ENCODE results near the gene TRABD2B.

Gene TRABD2B

GRCh38 chr1:47824716-47825115 lies 172.5 kb downstream of the TRABD2B start:
- Histone ChIP-seq H2AFZ (ENCODE audit: low read depth, low read length) (no peak overlapping the region), H3K36me3 (ENCODE audit: insufficient read depth, low read length) (no peaks in the 10 kb centered on the region), H3K4me1 (ENCODE audit: insufficient read depth, low read length) (no peaks in the 10 kb centered on the region), H3K27me3 (ENCODE audit: insufficient read depth, low read length) (peaks cover 9% of the 10 kb centered on the region), H3K9me3 (ENCODE audit: low read length) (no peaks in the 10 kb centered on the region), H3K4me3 (ENCODE audit: low read length) (no peak overlapping the region)

- H3K36me3 ChIP-seq (ENCODE audit: insufficient read depth, low read length), result no peaks in the 10 kb centered on the region
- H2AFZ ChIP-seq (ENCODE audit: low read depth, low read length), result no peak overlapping the region
- H3K4me1 ChIP-seq (ENCODE audit: insufficient read depth, low read length), result no peaks in the 10 kb centered on the region
- H3K4me3 ChIP-seq (ENCODE audit: low read length), result no peak overlapping the region
- H3K9me3 ChIP-seq (ENCODE audit: low read length), result no peaks in the 10 kb centered on the region
- peaks cover 11% of the 10 kb centered on the region for H3K27me3 ChIP-seq (ENCODE audit: insufficient read depth, low read length)
These were observed 172.9 kb downstream of the TRABD2B start for GRCh38 chr1:47824297-47824696.

- Histone ChIP-seq H3K4me3 (ENCODE audit: low read length) (no peak overlapping the region), H2AFZ (ENCODE audit: low read depth, low read length) (no peak overlapping the region), H3K4me1 (ENCODE audit: insufficient read depth, low read length) (no peaks in the 10 kb centered on the region), H3K9me3 (ENCODE audit: low read length) (no peaks in the 10 kb centered on the region), H3K36me3 (ENCODE audit: insufficient read depth, low read length) (no peaks in the 10 kb centered on the region), H3K27me3 (ENCODE audit: insufficient read depth, low read length) (peaks cover 11% of the 10 kb centered on the region)
These were observed 174.0 kb downstream of the TRABD2B start for GRCh38 chr1:47823040-47823808.

- no peak overlapping the region for H2AFZ ChIP-seq (ENCODE audit: low read depth, low read length)
- no peaks in the 10 kb centered on the region for H3K9me3 ChIP-seq (ENCODE audit: low read length)
- H3K4me1 ChIP-seq (ENCODE audit: insufficient read depth, low read length), result no peaks in the 10 kb centered on the region
- peaks cover 11% of the 10 kb centered on the region for H3K27me3 ChIP-seq (ENCODE audit: insufficient read depth, low read length)
- H3K4me3 ChIP-seq (ENCODE audit: low read length), result no peak overlapping the region
- H3K36me3 ChIP-seq (ENCODE audit: insufficient read depth, low read length), result no peaks in the 10 kb centered on the region
These were observed 175.4 kb downstream of the TRABD2B start for GRCh38 chr1:47821760-47822159.

- H3K27me3 ChIP-seq (ENCODE audit: insufficient read depth, low read length), result peaks cover 8% of the 10 kb centered on the region
- H3K36me3 ChIP-seq (ENCODE audit: insufficient read depth, low read length), result no peaks in the 10 kb centered on the region
- no peaks in the 10 kb centered on the region for H3K4me1 ChIP-seq (ENCODE audit: insufficient read depth, low read length)
- H3K4me3 ChIP-seq (ENCODE audit: low read length), result no peak overlapping the region
- H2AFZ ChIP-seq (ENCODE audit: low read depth, low read length), result no peak overlapping the region
- H3K9me3 ChIP-seq (ENCODE audit: low read length), result no peaks in the 10 kb centered on the region
These were observed 177.7 kb downstream of the TRABD2B start for GRCh38 chr1:47819574-47819888.

- no peaks in the 10 kb centered on the region for H3K9me3 ChIP-seq (ENCODE audit: low read length)
- no peak overlapping the region for H2AFZ ChIP-seq (ENCODE audit: low read depth, low read length)
- H3K4me1 ChIP-seq (ENCODE audit: insufficient read depth, low read length), result no peaks in the 10 kb centered on the region
- H3K4me3 ChIP-seq (ENCODE audit: low read length), result no peak overlapping the region
- peaks cover 8% of the 10 kb centered on the region for H3K27me3 ChIP-seq (ENCODE audit: insufficient read depth, low read length)
- no peaks in the 10 kb centered on the region for H3K36me3 ChIP-seq (ENCODE audit: insufficient read depth, low read length)
These were observed 178.3 kb downstream of the TRABD2B start for GRCh38 chr1:47818682-47819573.

GRCh38 chr1:47817861-47818260 lies 179.3 kb downstream of the TRABD2B start:
- Histone ChIP-seq H3K27me3 (ENCODE audit: insufficient read depth, low read length) (peaks cover 8% of the 10 kb centered on the region), H3K9me3 (ENCODE audit: low read length) (no peaks in the 10 kb centered on the region), H3K4me1 (ENCODE audit: insufficient read depth, low read length) (peaks cover 5% of the 10 kb centered on the region), H3K36me3 (ENCODE audit: insufficient read depth, low read length) (no peaks in the 10 kb centered on the region), H3K4me3 (ENCODE audit: low read length) (no peak overlapping the region), H2AFZ (ENCODE audit: low read depth, low read length) (no peak overlapping the region)

- H3K9me3 ChIP-seq (ENCODE audit: low read length), result no peaks in the 10 kb centered on the region
- no peak overlapping the region for H3K4me3 ChIP-seq (ENCODE audit: low read length)
- no peak overlapping the region for H2AFZ ChIP-seq (ENCODE audit: low read depth, low read length)
- no peaks in the 10 kb centered on the region for H3K36me3 ChIP-seq (ENCODE audit: insufficient read depth, low read length)
- H3K27me3 ChIP-seq (ENCODE audit: insufficient read depth, low read length), result peaks cover 3% of the 10 kb centered on the region
- peaks cover 8% of the 10 kb centered on the region for H3K4me1 ChIP-seq (ENCODE audit: insufficient read depth, low read length)
These were observed 180.7 kb downstream of the TRABD2B start for GRCh38 chr1:47816325-47817071.

GRCh38 chr1:47814612-47815395 lies 182.4 kb downstream of the TRABD2B start:
- H3K27me3 ChIP-seq (ENCODE audit: insufficient read depth, low read length), result peaks cover 2% of the 10 kb centered on the region
- no peak overlapping the region for H2AFZ ChIP-seq (ENCODE audit: low read depth, low read length)
- H3K9me3 ChIP-seq (ENCODE audit: low read length), result no peaks in the 10 kb centered on the region
- no peak overlapping the region for H3K4me3 ChIP-seq (ENCODE audit: low read length)
- H3K4me1 ChIP-seq (ENCODE audit: insufficient read depth, low read length), result peaks cover 8% of the 10 kb centered on the region
- H3K36me3 ChIP-seq (ENCODE audit: insufficient read depth, low read length), result no peaks in the 10 kb centered on the region

- H3K9me3 ChIP-seq (ENCODE audit: low read length), result no peaks in the 10 kb centered on the region
- H2AFZ ChIP-seq (ENCODE audit: low read depth, low read length), result no peak overlapping the region
- H3K27me3 ChIP-seq (ENCODE audit: insufficient read depth, low read length), result no peaks in the 10 kb centered on the region
- no peaks in the 10 kb centered on the region for H3K36me3 ChIP-seq (ENCODE audit: insufficient read depth, low read length)
- no peak overlapping the region for H3K4me3 ChIP-seq (ENCODE audit: low read length)
- H3K4me1 ChIP-seq (ENCODE audit: insufficient read depth, low read length), result peaks cover 8% of the 10 kb centered on the region
These were observed 183.2 kb downstream of the TRABD2B start for GRCh38 chr1:47813970-47814369.

GRCh38 chr1:47812904-47813514 lies 184.2 kb downstream of the TRABD2B start:
- Histone ChIP-seq H3K36me3 (ENCODE audit: insufficient read depth, low read length) (no peaks in the 10 kb centered on the region), H3K4me3 (ENCODE audit: low read length) (no peak overlapping the region), H2AFZ (ENCODE audit: low read depth, low read length) (no peak overlapping the region), H3K9me3 (ENCODE audit: low read length) (no peaks in the 10 kb centered on the region), H3K4me1 (ENCODE audit: insufficient read depth, low read length) (peaks cover 8% of the 10 kb centered on the region), H3K27me3 (ENCODE audit: insufficient read depth, low read length) (no peaks in the 10 kb centered on the region)

- Histone ChIP-seq H3K27me3 (ENCODE audit: insufficient read depth, low read length) (no peaks in the 10 kb centered on the region), H3K36me3 (ENCODE audit: insufficient read depth, low read length) (no peaks in the 10 kb centered on the region), H3K4me3 (ENCODE audit: low read length) (no peak overlapping the region), H2AFZ (ENCODE audit: low read depth, low read length) (no peak overlapping the region), H3K9me3 (ENCODE audit: low read length) (no peaks in the 10 kb centered on the region), H3K4me1 (ENCODE audit: insufficient read depth, low read length) (peaks cover 8% of the 10 kb centered on the region)
These were observed 186.1 kb downstream of the TRABD2B start for GRCh38 chr1:47810964-47811682.
